Right lobe of liver (tissue), 6 donors: Measurements from ENCODE around the gene VPS50. TPM values are rescaled to one million over a fixed set of nuclear protein-coding genes. Genes with fewer than 3 reads are reported as not detected.

Source experiments
- ATAC-seq, 4 donors: fragments of 200-7000 bp; cut with Tn5 transposase; one replicate each; pipeline ENCODE4 v1.9.1; 2020; ENCODE audit warnings: mild to moderate bottlenecking in 4 of 4, moderate library complexity in 4 of 4
- DNase-seq, 3 donors: peaks; one replicate each; pipeline ENCODE4 v3.0.0-alpha.2; 2020
- H3K27ac ChIP-seq, 3 donors: fragments of 200-600 bp; one replicate each; pipeline ENCODE4 v1.8.0; 2022
- H3K27me3 ChIP-seq, 2 donors: fragments of 200-600 bp; one replicate each; pipeline ENCODE4 v1.8.0; 2022
- H3K36me3 ChIP-seq, 4 donors: fragments of 200-600 bp; sonication (generic) in 1 of 4; one replicate each; pipeline versions ENCODE4 v1.5.1 to v1.8.0; 2017 to 2022; ENCODE audit warnings: control low read depth in 1 of 4
- H3K4me1 ChIP-seq, 4 donors: fragments of 200-600 bp; sonication (generic) in 1 of 4; one replicate each; pipeline versions ENCODE4 v1.5.1 to v1.8.0; 2017 to 2022; ENCODE audit warnings: control low read depth in 1 of 4
- H3K4me3 ChIP-seq, 3 donors: fragments of 200-600 bp; one replicate each; pipeline ENCODE4 v1.8.0; 2022
- H3K9me3 ChIP-seq, 4 donors: fragments of 200-600 bp; sonication (generic) in 1 of 4; one replicate each; pipeline versions ENCODE4 v1.5.1 to v1.8.0; 2017 to 2022; ENCODE audit warnings: control low read depth in 1 of 4
- POLR2A ChIP-seq: fragments of 450-650 bp; IDR thresholded peaks from one replicate; pipeline ENCODE4 v1.6.1; 2017; ENCODE audit warnings: antibody characterized with exemption, mild to moderate bottlenecking
- WGBS: methylation state at CpG from one replicate; pipeline ENCODE4 v1.1.6; 2018; ENCODE audit warnings: low coverage, low lambda C conversion rate; ENCODE audit not compliant: insufficient coverage; ENCODE audit errors: missing lambda C conversion rate; 5-methylcytosine and 5-hydroxymethylcytosine counted together
- intact Hi-C, 2 donors: fragments of 100-400 bp; cut with DNase I; formaldehyde crosslinking; loops; one replicate each; pipeline versions ENCODE4 v1.11.2 to v1.14.1; 2022
- long read RNA-seq: library from polyadenylated mRNA; unstranded; transcript quantifications from one replicate; pipeline ENCODE4 v2.0.0, GENCODE V29; 2019
- total RNA-seq, 6 experiments: library from RNA; depleted of rRNA in 2 of 6; stranded (reverse); fragments of >200 nt in 2 of 6; fragmentation: NEBNext Ultra II Directional in 3 of 6; extraction: Animal tissue kit (Norgen Biotek cat#: 25700) in 3 of 6; gene quantifications; one replicate each; pipeline versions ENCODE4 v1.1.0 to v1.2.4, GENCODE V29; 2016 to 2023
- TF ChIP-seq, protein P1 (sequence below), 4 donors: fragments of 200-600 bp in 3 of 4; fragments of 450-650 bp in 1 of 4; IDR thresholded peaks; one replicate each; pipeline versions ENCODE4 v1.5.1 to v1.8.0; 2016 to 2022; ENCODE audit warnings: antibody characterized with exemption in 4 of 4, mild to moderate bottlenecking in 2 of 4
- donor health status: DM: no; HTN: yes; CAD: no.
- donor health status: DM: no; HTN: no; CAD: no.
- donor health status: DM: no; HTN: no; CAD: no.
- donor health status: DM: no; HTN: yes; CAD: no.
- donor health status: DM: no; HTN: yes; CAD: no.

VPS50 gene, protein sequence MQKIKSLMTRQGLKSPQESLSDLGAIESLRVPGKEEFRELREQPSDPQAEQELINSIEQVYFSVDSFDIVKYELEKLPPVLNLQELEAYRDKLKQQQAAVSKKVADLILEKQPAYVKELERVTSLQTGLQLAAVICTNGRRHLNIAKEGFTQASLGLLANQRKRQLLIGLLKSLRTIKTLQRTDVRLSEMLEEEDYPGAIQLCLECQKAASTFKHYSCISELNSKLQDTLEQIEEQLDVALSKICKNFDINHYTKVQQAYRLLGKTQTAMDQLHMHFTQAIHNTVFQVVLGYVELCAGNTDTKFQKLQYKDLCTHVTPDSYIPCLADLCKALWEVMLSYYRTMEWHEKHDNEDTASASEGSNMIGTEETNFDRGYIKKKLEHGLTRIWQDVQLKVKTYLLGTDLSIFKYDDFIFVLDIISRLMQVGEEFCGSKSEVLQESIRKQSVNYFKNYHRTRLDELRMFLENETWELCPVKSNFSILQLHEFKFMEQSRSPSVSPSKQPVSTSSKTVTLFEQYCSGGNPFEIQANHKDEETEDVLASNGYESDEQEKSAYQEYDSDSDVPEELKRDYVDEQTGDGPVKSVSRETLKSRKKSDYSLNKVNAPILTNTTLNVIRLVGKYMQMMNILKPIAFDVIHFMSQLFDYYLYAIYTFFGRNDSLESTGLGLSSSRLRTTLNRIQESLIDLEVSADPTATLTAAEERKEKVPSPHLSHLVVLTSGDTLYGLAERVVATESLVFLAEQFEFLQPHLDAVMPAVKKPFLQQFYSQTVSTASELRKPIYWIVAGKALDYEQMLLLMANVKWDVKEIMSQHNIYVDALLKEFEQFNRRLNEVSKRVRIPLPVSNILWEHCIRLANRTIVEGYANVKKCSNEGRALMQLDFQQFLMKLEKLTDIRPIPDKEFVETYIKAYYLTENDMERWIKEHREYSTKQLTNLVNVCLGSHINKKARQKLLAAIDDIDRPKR
- 10 to 100 TPM in 5 of 6 experiments, 1 to 10 TPM in 1; 9.0 to 19.1 (median 11.5) TPM for total RNA-seq
- long read RNA-seq, partial matches to known transcripts = 0 of 1 reads
- long read RNA-seq, other reads (novel, unspliced or antisense) = 0 of 1 reads

DNA sequence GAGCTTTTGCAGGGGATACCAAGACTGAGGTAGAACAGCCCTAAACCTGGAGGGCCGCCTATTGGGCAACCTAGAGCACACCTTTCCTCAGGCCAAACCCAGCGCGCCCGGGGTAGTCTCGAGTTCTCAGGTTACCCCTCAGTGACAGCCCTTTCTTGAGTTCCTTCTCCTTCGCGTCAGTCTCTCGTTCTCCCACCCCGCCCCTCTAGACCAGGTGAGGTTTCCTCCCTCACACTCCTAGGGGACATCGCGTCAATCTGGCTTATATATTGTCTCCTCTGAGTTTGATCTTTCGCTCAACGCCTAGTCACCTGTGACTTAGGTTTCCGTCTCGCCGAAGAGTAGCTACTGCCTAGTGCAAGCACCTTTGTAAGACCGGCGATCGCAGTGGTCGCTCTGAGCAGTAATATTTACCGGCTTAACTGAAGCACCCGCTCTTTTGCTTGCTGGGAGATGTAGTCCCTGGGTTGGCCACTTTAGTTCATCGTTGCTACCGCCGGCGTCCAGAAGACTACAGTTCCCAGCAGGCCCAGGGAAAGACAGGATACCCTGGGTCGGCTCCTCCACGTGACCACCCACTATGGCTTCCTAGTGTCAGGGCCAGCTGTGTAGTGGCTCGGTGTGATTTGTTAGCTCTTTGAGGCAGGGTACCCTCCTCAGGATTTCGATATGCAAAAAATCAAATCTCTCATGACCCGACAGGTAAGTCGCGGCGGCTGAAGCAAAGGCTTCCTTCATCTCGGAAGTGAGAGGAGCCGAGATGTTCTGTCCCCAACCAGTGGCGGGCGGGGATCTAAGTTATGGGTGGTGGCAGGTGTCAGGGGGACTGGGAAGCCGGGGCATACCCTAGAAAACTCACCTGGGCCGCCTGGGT, at the start of gene VPS50:
Gene VPS50 (plus strand): TSS at position 568 of the 874 bp plus-strand sequence. CDS start 102 bp downstream, at position 670.
- Histone ChIP-seq H3K27ac (peak within 1 kb of the TSS; percentile 30 to 52 (median 44)), H3K4me3 (peak within 1 kb of the TSS; percentile 66 to 81 (median 76)), H3K4me1 (peaks cover 0 to 6% (median 0%) of the 10 kb centered on the region in 4 donors), H3K27me3 (no peaks in the 10 kb centered on the region), H3K36me3 (no peaks in the 10 kb centered on the region), H3K9me3 (no peaks in the 10 kb centered on the region)
- peak; percentile 46 for TF ChIP-seq POLR2A
- TF ChIP-seq, protein P1, sequence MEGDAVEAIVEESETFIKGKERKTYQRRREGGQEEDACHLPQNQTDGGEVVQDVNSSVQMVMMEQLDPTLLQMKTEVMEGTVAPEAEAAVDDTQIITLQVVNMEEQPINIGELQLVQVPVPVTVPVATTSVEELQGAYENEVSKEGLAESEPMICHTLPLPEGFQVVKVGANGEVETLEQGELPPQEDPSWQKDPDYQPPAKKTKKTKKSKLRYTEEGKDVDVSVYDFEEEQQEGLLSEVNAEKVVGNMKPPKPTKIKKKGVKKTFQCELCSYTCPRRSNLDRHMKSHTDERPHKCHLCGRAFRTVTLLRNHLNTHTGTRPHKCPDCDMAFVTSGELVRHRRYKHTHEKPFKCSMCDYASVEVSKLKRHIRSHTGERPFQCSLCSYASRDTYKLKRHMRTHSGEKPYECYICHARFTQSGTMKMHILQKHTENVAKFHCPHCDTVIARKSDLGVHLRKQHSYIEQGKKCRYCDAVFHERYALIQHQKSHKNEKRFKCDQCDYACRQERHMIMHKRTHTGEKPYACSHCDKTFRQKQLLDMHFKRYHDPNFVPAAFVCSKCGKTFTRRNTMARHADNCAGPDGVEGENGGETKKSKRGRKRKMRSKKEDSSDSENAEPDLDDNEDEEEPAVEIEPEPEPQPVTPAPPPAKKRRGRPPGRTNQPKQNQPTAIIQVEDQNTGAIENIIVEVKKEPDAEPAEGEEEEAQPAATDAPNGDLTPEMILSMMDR (IDR thresholded peaks at IDR 0.05) = no peak
- DNase-seq (peak; percentile 91 to 97 (median 95)), ATAC-seq (peak; percentile 99 to 100 (median 100))
- intact Hi-C loops = no loop called here
- under 1% methylated on average over 38 of the region's 40 CpGs for WGBS

DNA sequence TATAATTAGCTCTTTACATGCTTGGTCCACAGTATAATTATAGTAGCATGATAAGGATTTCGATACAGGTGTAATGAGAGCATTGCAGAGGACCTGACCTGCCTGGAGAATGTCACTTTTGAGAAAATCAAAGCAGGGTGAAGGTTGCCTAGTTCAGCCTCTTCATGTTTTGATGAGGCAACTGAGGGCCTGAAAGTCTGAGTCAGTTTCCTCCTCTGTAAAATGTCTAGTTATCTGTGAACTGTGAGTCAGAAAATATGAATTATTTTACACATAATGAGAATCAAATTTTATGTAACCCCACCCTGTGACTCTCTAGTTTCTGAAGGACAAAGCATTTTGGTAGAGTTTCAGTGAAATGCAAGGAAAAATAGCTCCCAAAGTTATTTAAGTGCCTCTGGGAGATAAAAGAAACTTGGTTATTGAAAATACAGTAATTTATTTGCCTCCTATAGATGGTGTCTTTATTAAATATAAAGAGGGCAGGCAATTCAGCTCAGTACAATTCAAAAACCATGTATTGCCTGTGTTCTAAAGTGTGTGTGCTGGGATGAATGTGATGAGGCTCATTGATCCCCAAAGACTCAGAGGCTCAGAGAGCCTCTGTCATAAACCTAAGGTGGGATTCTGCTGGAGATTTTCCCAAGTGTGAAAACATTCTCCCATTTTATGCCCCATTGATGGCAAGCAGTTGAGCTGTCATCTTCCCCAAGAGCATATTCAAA, 46.7 kb upstream of the VPS50 start:
- Histone ChIP-seq H3K27ac (no peak overlapping the region), H3K36me3 (no peaks in the 10 kb centered on the region), H3K27me3 (no peaks in the 10 kb centered on the region), H3K4me1 (no peaks in the 10 kb centered on the region), H3K9me3 (no peaks in the 10 kb centered on the region), H3K4me3 (no peak overlapping the region)
- ATAC-seq (no peak), DNase-seq (no peak)
- TF ChIP-seq POLR2A = no peak
- TF ChIP-seq, protein P1 (IDR thresholded peaks at IDR 0.05) = no peak
- 21% methylated on average over 1 of the region's 1 CpG for WGBS
- intact Hi-C loops = no loop called here

DNA sequence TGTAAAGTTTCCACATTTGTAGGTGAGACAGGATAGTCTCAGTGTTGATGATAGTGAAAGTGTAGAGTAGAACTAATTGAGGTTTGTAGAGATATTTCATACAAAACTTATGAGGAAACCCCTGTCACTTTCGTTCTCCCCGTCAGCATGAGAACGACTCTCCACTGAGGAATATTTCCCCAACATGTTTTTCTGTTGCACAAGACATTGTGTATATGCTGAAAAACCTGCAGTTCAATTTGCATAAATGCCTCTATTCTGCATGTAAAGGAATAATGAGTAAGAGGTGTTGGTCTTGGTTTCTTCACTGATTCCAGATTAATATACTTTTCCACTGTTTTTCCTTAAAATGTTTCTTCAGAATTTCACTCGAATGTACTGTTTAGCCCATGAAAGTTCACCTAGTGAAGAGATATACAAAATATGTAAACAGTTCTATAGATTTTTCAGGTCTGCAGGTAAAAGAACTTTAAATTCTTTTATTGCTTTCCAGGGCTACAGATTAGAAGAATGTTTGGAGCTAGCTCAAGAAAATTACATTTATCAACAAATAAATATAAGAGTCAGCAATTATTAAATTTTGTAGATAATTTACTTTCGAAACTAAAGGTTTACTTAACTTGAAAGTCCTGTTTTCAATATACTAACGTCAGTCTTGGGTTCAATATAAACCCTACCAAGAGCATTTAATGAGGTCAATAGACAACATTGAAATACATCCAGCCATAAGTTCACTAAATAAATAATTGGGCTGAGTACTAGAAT, 43.1 kb upstream of the VPS50 start:
- no peak for ATAC-seq
- no peak overlapping the region for H3K4me3 ChIP-seq
- 35% methylated on average over 6 of the region's 6 CpGs for WGBS
- no peaks in the 10 kb centered on the region for H3K4me1 ChIP-seq
- H3K27ac ChIP-seq = no peak overlapping the region
- no peak for DNase-seq
- intact Hi-C loops = no loop called here
- no peak for TF ChIP-seq POLR2A
- TF ChIP-seq, protein P1 (IDR thresholded peaks at IDR 0.05) = no peak
- H3K36me3 ChIP-seq = no peaks in the 10 kb centered on the region
- H3K27me3 ChIP-seq = no peaks in the 10 kb centered on the region
- no peaks in the 10 kb centered on the region for H3K9me3 ChIP-seq
